HG03558 (cell line): ENCODE data around the gene S100A14.
"Not testable (repeated sequence)": the region's sequence is repeated elsewhere in the genome, so short reads cannot be mapped to it uniquely, and the experiment has no call there.

ENCODE experiments used
- ATAC-seq: cut with Tn5 transposase; IDR thresholded peaks from one replicate; pipeline ENCODE4 v1.9.1; 2021; ENCODE audit warnings: moderate number of reproducible peaks; ENCODE audit not compliant: unreplicated experiment; ENCODE audit errors: extremely low read depth

S100A14 gene

DNA sequence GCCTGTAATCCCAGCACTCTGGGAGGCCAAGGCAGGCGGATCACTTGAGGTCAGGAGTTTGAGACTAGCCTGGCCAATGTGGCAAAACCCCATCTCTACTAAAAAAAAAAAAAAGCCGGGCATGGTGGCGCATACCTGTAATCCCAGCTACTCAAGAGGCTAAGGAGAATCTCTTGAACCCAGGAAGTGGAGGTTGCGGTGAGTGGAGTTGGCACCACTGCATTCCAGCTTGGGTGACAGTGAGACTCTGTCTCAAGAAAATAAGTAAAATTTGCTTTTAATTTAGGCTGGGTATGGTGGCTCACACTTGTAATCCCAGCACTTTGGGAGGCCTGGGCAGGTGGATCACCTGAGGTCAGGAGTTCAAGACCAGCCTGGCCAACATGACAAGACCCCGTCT, 24.1 kb upstream of the S100A14 start:
- not testable (repeated sequence) for ATAC-seq

DNA sequence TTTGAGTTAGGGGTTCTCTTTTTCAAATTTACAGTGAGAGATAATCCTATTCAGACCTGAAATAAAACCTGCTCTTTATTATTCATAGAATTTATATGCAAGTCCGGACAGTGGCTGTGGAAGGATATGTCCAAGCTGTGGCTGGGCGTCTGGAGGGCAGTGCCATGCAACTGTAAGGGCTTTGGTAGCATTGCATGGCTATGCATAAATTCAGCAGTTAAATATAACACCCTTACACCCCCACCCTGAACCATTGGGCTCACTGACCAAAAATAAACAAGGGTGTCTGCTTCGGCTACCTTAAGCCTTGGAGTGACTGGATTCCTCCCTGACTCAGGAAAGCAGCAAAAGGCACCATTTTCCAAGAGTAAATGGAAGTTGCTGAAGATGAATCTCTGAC, 23.2 kb upstream of the S100A14 start:
- no peak for ATAC-seq

GRCh38 chr1:153638261-153638660, 22.1 kb upstream of the S100A14 start:
- ATAC-seq: no peak

GRCh38 chr1:153636312-153636711, 20.2 kb upstream of the S100A14 start:
- no peak for ATAC-seq

- ATAC-seq: no peak
Observed at GRCh38 chr1:153635872-153636271, 19.7 kb upstream of the S100A14 start.

- peak; percentile 76 for ATAC-seq
Observed at GRCh38 chr1:153633754-153634665, 17.9 kb upstream of the S100A14 start, which contains the start of gene CHTOP. CHTOP (plus strand) TSS chr1:153634066; CDS start chr1:153636589, 2,523 bp downstream.

DNA sequence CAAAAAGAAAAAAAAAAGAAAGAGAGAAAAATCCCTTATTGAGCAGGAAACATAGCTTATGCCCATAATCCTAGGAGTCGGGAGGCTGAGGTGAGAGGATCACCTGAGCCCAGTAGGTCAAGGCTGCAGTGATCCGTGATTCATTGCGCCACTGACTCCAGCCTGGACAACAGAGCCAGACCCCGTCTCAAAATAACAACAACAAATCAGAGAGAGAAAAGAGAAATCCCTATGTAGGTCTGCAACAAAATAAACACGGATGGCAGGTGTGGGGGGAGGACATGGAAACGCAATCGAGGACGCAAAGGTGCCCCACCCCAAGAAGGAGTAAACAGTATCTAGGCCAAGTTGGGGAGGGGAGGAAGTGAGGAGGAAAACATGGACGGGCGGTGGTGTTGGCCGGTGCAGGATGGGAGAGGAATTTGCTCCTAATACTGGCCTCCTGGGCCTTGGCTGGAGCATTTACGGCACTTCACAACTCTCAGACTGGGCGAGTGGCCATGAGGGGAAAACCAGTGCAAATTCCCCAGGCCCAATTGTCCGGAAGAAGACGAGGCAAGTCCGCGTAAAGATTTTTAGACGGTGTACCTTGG, 17.1 kb upstream of the S100A14 start:
- no peak for ATAC-seq

DNA sequence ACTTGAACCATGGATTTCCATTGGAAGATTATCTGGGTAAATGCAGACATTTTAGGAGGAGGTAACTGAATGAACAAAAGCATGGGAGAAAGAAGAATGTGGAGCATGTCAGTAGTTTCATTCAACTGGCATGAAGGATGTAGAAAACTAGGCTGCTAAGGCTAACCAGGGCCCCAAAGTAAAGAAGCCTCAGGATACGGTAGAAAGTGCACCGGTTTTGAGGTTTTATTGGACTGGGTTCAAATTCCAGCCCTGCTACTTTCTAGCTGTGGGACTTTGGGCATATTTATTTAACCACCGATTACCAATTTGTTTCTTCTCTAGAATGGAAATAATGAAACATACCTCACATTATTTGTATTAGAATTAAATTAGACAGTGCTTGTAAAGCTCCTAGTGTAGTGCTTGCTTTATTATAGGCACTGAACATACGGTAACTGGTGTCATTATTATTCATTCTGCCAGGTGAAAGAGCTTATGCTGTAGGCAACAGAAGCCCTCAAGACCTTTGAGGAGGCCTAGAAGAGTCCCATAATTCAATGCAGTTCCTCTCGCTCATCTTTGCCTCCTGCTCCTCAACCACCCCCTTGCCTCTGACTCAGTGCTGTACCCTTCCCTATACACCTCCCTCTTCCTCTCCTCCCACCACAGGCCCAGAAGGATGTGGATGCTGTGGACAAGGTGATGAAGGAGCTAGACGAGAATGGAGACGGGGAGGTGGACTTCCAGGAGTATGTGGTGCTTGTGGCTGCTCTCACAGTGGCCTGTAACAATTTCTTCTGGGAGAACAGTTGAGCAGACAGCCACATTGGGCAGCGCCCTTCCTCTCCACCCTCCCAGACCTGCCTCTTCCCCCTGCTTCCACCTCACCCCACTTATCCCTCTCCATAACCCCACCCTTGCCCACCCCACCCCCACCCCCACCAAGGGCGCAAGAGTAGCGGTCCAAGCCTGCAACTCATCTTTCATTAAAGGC, 15.2 kb upstream of the S100A14 start:
- ATAC-seq: no peak

- ATAC-seq: no peak
Observed at GRCh38 chr1:153630384-153630783, 14.3 kb upstream of the S100A14 start.

DNA sequence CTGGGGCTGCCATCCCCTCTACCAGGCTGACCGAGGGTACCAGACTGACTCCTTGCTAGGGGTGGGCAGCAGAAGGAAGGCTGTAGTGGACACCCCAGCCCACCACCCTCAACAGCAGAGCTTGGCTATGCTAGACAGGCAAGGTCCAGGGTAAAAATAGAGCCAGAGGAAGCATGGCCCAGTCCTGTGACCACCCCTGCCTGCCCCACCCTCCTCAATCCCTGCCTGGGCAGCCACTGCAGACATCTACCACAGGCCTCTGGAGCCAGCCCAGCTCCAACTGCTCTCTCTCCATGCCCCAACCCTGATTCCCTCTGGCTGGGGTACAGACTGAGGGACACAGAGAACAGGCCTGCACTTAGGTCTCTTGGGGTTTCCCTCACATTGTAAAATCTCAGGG, 13.8 kb upstream of the S100A14 start:
- no peak for ATAC-seq

DNA sequence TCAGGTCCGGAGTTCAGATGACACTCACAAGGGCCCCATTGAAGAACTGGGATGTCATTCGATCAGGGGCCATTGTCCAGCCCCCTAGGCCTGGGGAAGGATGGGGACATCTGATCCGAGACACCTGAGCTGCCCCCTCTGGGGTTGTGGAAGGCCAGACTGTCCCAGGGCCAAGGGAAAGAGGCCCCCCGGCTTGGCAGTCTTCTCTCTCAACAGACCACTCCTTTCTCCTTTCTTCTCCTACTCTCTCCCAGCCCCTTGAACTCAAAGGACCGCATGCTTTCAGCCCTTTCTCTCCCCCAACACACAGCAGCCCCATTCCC, 13.2 kb upstream of the S100A14 start:
- no peak for ATAC-seq

- ATAC-seq: no peak
Observed at GRCh38 chr1:153628638-153629342, 12.7 kb upstream of the S100A14 start.

GRCh38 chr1:153627715-153628626, 11.8 kb upstream of the S100A14 start, which contains the start of gene S100A1:
S100A1 (plus strand) TSS chr1:153628434; CDS start chr1:153630522, 2,088 bp downstream.
- ATAC-seq: no peak

- no peak for ATAC-seq
Observed at GRCh38 chr1:153626904-153627714, 11.0 kb upstream of the S100A14 start, which contains the start of gene S100A13. S100A13 (minus strand) TSS chr1:153627505; CDS start chr1:153626472, 1,033 bp downstream.

DNA sequence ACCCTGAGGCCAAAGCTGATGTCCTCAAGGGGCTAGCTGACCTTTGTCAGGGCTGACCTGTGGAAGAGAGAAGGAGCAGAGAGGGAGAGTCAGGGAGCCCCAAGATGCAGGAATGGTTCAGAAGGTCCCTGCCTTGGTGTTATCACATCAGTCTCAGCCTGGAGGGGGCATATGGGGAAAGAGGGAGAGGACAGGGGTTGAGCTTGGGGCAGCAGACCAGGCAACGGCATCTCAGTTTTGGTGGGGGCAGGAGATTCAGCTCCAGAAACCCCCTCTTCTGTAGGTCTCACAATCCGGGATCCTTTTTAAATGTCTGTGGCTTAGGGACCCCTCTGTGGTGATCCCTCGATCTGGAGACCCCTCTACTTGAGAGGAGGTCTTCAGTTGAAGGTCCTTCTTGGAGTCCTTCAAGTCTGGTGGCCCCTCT, 10.4 kb upstream of the S100A14 start:
- no peak for ATAC-seq

GRCh38 chr1:153624965-153625611, 9.0 kb upstream of the S100A14 start:
- ATAC-seq: no peak

DNA sequence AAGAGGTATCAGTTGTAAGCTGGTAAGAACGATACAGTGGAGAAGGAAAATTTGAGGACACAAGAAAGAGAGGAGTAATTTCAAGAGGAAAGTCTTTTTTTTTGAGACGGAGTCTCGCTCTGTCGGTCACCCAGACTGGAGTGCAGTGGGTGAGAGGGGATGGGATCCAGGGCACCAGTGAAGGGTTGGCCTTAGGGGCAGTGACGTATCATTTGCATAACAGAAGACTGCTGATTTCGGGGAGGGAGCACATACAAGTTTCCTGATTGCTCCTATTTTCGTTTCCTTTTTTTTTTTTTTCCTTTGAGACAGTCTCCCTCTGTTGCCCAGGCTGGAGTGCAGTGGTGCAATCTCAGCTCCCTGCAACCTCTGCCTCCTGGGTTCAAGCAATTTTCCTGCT, 7.0 kb upstream of the S100A14 start:
- ATAC-seq: no peak
